Mesothelial cell of epicardium (in vitro differentiated cells): Measurements from ENCODE around the gene PERM1. TPM values are rescaled to one million over a fixed set of nuclear protein-coding genes. Genes with fewer than 3 reads are reported as not detected.
"Not testable (repeated sequence)": the region's sequence is repeated elsewhere in the genome, so short reads cannot be mapped to it uniquely, and the experiment has no call there.

Experiments used
- DNase-seq, 2 experiments: peaks; one replicate each; pipeline ENCODE4 v3.0.0; 2021; ENCODE audit warnings: low spot score in 2 of 2; ENCODE audit not compliant: unreplicated experiment in 2 of 2
- H3K27ac Mint-ChIP-seq: 2 replicates; pipeline ENCODE4 v1.8.0; 2021; ENCODE audit warnings: mixed read lengths
- H3K27me3 Mint-ChIP-seq: 2 replicates; pipeline ENCODE4 v1.8.0; 2021; ENCODE audit warnings: low read depth, mixed read lengths
- H3K36me3 Mint-ChIP-seq: 2 replicates; pipeline ENCODE4 v1.8.0; 2021; ENCODE audit warnings: mixed read lengths
- H3K4me1 Mint-ChIP-seq: 2 replicates; pipeline ENCODE4 v1.8.0; 2021; ENCODE audit warnings: mixed read lengths
- H3K4me3 Mint-ChIP-seq: 2 replicates; pipeline ENCODE4 v1.8.0; 2021; ENCODE audit warnings: mild to moderate bottlenecking, moderate library complexity, mixed read lengths
- H3K9me3 Mint-ChIP-seq: 2 replicates; pipeline ENCODE4 v1.8.0; 2021; ENCODE audit warnings: mixed read lengths
- total RNA-seq: library from RNA; stranded (reverse); gene quantifications from 3 replicates; pipeline ENCODE4 v1.2.1, GENCODE V29; 2021
- TF ChIP-seq, protein P1 (sequence below): fragments of 200-600 bp; sonication (generic); IDR thresholded peaks from one replicate; pipeline ENCODE4 v1.5.0; 2021; ENCODE audit warnings: antibody characterized with exemption; ENCODE audit not compliant: unreplicated experiment

PERM1 gene, protein sequence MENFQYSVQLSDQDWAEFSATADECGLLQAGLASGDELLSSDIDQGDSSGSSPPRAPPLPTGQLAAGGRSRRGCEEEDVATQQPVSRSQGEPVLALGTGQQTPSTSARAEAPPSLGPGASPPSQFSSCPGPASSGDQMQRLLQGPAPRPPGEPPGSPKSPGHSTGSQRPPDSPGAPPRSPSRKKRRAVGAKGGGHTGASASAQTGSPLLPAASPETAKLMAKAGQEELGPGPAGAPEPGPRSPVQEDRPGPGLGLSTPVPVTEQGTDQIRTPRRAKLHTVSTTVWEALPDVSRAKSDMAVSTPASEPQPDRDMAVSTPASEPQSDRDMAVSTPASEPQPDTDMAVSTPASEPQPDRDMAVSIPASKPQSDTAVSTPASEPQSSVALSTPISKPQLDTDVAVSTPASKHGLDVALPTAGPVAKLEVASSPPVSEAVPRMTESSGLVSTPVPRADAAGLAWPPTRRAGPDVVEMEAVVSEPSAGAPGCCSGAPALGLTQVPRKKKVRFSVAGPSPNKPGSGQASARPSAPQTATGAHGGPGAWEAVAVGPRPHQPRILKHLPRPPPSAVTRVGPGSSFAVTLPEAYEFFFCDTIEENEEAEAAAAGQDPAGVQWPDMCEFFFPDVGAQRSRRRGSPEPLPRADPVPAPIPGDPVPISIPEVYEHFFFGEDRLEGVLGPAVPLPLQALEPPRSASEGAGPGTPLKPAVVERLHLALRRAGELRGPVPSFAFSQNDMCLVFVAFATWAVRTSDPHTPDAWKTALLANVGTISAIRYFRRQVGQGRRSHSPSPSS
- 1.6 to 2.8 TPM (median 2.7 TPM) in 3 replicates for total RNA-seq

DNA sequence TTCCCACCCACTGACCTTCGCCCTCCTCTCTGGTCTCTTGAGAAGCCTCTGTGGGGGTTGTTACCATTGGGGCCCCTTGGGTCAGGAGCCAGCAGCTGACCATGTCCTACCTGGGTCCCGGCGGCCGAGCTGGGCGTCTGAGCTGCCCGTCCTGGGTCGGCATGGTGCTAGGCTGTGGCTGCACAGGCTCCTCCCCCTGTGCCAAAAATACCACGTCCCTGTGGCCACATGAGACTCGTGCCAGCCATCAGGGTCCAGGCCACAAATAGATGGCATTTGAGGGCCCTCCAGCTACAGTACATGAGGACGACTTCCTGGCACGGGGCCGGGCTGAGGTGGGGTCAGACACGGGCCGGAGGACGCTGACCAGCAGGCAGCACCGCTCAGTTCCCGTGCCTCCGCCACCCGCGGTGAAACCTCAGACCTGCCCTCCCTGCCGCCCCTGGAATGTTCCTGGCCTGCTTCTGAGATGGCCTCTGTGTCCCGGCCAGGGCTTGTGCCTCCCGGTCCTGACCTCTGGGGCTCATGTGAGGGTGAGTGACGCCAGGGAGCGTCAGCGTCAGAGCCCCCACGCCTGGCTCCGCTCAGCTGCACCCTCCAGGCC is at the start of gene PERM1:
Gene PERM1, minus strand, starts transcription at position 139 of the 604 bp plus-strand sequence. CDS start 1,064 bp downstream, outside the sequence.
- DNase-seq: no peak
- Mint-ChIP-seq H3K27ac (no peak within 1 kb of the TSS), H3K4me1 (peaks cover 3% of the 10 kb centered on the region), H3K27me3 (peaks cover 17% of the 10 kb centered on the region), H3K4me3 (no peak within 1 kb of the TSS), H3K36me3 (peaks cover 3% of the 10 kb centered on the region), H3K9me3 (peaks cover 3% of the 10 kb centered on the region)
- TF ChIP-seq, protein P1, sequence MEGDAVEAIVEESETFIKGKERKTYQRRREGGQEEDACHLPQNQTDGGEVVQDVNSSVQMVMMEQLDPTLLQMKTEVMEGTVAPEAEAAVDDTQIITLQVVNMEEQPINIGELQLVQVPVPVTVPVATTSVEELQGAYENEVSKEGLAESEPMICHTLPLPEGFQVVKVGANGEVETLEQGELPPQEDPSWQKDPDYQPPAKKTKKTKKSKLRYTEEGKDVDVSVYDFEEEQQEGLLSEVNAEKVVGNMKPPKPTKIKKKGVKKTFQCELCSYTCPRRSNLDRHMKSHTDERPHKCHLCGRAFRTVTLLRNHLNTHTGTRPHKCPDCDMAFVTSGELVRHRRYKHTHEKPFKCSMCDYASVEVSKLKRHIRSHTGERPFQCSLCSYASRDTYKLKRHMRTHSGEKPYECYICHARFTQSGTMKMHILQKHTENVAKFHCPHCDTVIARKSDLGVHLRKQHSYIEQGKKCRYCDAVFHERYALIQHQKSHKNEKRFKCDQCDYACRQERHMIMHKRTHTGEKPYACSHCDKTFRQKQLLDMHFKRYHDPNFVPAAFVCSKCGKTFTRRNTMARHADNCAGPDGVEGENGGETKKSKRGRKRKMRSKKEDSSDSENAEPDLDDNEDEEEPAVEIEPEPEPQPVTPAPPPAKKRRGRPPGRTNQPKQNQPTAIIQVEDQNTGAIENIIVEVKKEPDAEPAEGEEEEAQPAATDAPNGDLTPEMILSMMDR: no peak

DNA sequence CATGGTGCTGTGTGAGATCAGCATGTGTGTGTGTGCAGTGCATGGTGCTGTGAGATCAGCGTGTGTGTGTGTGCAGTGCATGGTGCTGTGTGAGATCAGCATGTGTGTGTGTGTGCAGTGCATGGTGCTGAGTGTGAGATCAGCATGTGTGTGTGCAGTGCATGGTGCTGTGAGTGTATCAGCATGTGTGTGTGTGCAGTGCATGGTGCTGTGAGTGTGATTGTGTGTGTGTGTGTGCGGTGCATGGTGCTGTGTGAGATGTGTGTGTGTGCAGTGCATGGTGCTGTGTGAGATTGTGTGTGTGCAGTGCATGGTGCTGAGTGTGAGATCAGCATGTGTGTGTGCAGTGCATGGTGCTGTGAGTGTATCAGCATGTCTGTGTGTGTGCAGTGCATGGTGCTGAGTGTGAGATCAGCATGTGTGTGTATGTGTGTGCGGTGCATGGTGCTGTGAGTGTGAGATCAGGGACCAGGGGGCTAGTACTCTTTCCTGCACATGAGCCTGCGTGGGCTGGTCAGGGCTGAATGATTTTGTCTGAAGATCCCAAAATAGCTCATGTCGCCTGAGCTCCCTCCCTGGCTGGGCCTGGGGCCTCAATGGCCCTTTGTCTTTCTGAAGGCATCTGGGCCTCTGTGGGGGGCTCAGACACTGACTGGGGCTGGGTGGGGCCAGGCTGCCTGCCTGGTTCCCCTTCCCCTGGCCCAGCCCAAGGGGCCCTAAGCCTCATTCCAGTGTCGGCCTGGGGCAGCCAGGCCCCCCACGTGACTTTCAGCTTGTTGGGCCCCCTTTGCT is 49.2 kb upstream of the PERM1 start:
- not testable (repeated sequence) for H3K36me3 Mint-ChIP-seq, DNase-seq, H3K9me3 Mint-ChIP-seq, H3K4me3 Mint-ChIP-seq, H3K27ac Mint-ChIP-seq
- H3K4me1 Mint-ChIP-seq: peaks cover 16% of the 10 kb centered on the region
- H3K27me3 Mint-ChIP-seq: peaks cover 11% of the 10 kb centered on the region

DNA sequence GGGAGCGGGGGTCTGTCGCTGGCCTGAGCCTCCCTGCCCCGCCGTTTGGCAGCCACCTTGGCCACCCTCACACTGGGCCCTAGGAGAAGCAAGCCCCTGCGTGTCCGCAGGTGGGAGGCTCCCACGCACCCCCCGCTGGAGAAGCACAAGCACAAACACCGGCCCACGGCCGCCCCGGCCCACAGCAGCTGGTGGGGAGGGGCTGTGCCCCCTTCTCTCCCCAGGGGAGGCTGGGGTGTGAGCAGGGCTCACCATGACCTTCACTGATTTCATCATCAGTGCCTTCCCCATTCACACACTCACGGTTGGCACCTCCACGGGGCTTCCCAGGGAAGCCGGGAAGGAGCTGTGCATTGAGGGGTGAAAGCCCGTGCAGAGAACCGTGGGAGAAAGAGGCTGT is 45.9 kb upstream of the PERM1 start:
- TF ChIP-seq, protein P1: no peak
- no peak overlapping the region for H3K27ac Mint-ChIP-seq
- H3K27me3 Mint-ChIP-seq: peaks cover 6% of the 10 kb centered on the region
- H3K9me3 Mint-ChIP-seq: no peaks in the 10 kb centered on the region
- H3K4me1 Mint-ChIP-seq: peaks cover 30% of the 10 kb centered on the region
- H3K4me3 Mint-ChIP-seq: no peak overlapping the region
- DNase-seq: no peak
- H3K36me3 Mint-ChIP-seq: no peaks in the 10 kb centered on the region

DNA sequence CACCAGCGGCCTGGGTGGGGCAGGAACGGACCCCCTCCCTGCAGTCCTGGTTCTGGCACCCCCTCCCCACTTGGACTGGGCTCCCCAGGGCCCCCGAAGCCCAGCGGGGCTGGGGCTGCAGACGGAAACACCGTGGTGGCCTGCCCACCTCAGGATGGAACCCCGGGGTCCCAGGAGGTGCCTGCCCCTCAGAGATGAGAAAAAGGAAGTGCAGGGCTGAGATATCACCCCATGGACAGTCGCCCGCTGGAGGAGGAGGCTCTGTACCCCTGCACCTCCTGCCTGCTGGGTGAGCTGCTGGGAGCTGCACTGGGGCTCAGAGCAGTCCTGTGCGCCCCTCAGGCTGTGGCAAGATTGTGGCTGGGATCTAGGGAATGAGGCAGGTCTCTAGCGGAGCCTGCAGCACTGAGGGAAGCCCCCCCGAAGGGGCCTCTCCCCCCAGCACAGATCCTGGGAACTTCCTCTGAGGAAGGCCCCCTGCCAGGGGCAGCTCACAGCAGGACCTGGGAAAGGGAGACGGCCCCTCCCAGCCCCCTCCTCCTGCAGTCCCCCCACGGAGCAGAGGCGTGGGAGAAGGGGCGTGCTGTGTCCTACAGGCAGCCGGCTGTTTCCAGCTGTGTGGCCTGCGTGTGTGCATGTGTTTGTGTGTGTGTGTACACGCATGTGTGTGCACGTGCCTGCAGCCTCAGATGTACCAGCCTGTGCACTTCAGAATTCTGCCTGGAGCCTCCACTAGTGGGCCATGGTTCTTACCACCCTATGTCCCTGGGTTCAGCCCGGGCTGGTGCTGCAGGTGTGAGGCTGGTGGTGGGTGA is 44.9 kb upstream of the PERM1 start:
- no peaks in the 10 kb centered on the region for H3K27me3 Mint-ChIP-seq
- no peak for DNase-seq
- H3K27ac Mint-ChIP-seq: no peak overlapping the region
- H3K4me3 Mint-ChIP-seq: no peak overlapping the region
- TF ChIP-seq, protein P1: no peak
- no peaks in the 10 kb centered on the region for H3K9me3 Mint-ChIP-seq
- no peaks in the 10 kb centered on the region for H3K36me3 Mint-ChIP-seq
- H3K4me1 Mint-ChIP-seq: peaks cover 33% of the 10 kb centered on the region

DNA sequence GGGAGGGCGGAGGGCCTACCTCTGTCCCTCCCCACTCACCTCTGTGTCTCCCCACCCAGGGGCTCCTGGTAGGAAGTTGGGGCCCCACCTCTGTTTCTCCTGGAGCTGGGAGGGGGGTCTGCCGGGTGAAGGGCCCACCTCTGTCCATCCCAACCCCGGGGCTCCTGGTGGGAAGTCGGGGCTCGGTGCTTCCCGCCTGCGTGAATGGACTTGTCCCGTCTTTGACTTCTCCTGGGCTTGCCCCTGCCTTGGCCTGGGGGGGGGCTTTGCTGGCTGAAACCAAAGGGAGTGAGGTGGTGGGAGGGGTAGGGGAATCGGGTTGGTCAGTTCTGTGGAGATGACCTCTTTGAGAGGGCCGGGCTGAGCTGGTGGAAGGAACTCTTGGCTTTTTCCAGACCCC is 43.8 kb upstream of the PERM1 start:
- peak overlapping the region; percentile 66 for H3K27ac Mint-ChIP-seq
- no peaks in the 10 kb centered on the region for H3K9me3 Mint-ChIP-seq
- TF ChIP-seq, protein P1: no peak
- H3K4me3 Mint-ChIP-seq: peak overlapping the region; percentile 22
- no peaks in the 10 kb centered on the region for H3K27me3 Mint-ChIP-seq
- DNase-seq: no peak
- no peaks in the 10 kb centered on the region for H3K36me3 Mint-ChIP-seq
- peaks cover 38% of the 10 kb centered on the region for H3K4me1 Mint-ChIP-seq
